Duodenal mucosa (tissue), 2 donors: ENCODE data around the gene SLC26A11.

Source experiments
- H3K27ac ChIP-seq: one replicate; pipeline ENCODE4 v1.7.0; 2013; ENCODE audit warnings: low read depth, low read length
- H3K27me3 ChIP-seq, 2 donors: one replicate each; pipeline ENCODE4 v1.7.0; 2013; ENCODE audit warnings: low read length in 2 of 2, control low read depth in 1 of 2; ENCODE audit not compliant: insufficient read depth in 2 of 2, control insufficient read depth in 1 of 2
- H3K36me3 ChIP-seq, 2 donors: one replicate each; pipeline ENCODE4 v1.7.0; 2013; ENCODE audit warnings: low read length in 2 of 2, control low read depth in 1 of 2; ENCODE audit not compliant: insufficient read depth in 2 of 2, control insufficient read depth in 1 of 2
- H3K4me1 ChIP-seq, 2 donors: one replicate each; pipeline ENCODE4 v1.7.0; 2013; ENCODE audit warnings: low read length in 2 of 2, control low read depth in 1 of 2; ENCODE audit not compliant: insufficient read depth in 2 of 2, control insufficient read depth in 1 of 2
- H3K4me3 ChIP-seq, 2 donors: one replicate each; pipeline ENCODE4 v1.7.0; 2013; ENCODE audit warnings: low read length in 2 of 2, low read depth in 1 of 2
- H3K9ac ChIP-seq, 2 donors: one replicate each; pipeline ENCODE4 v1.7.0; 2013; ENCODE audit warnings: low read length in 2 of 2, low read depth in 1 of 2
- H3K9me3 ChIP-seq, 2 donors: one replicate each; pipeline ENCODE4 v1.7.0; 2013; ENCODE audit warnings: low read length in 2 of 2, control low read depth in 1 of 2; ENCODE audit not compliant: control insufficient read depth in 1 of 2

SLC26A11 gene

DNA sequence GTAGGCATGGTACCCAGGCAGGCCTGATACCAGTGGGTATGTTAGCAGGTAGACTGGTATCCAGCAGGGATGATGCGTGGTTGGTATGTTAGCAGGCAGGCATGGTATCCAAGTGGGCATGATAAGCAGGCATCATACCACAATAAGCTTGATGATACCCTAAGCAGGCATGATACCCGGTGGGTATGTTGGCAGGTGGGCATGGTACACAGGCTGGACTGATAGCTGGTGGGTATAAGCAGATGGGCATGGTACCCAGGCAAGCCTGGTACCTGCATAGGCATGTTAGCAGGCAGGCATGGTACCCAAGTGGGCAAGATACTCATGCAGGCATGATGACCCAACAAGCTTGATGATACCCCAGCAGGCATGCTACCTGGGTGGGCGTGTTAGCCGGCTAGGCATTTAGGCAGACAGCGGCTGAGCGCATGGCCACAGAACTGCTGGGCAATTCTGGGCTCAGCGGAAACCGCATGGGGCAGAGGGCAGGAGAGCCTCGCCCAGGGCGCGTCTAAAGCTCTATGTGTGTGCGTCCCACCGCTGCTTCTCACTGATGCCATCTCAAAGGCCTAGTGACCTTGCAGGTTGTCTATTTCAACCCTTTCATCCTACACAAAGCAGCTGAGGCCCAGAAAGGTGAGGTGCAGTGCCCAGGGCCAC is 2.4 kb upstream of the SLC26A11 start:
- H3K27ac ChIP-seq, result no peak overlapping the region
- no peak overlapping the region for H3K4me3 ChIP-seq
- peaks cover 0 to 31% of the 10 kb centered on the region in 2 donors for H3K36me3 ChIP-seq
- H3K9me3 ChIP-seq, result no peaks in the 10 kb centered on the region
- H3K9ac ChIP-seq, result no peak overlapping the region
- no peaks in the 10 kb centered on the region for H3K27me3 ChIP-seq
- peaks cover 4 to 32% of the 10 kb centered on the region in 2 donors for H3K4me1 ChIP-seq

DNA sequence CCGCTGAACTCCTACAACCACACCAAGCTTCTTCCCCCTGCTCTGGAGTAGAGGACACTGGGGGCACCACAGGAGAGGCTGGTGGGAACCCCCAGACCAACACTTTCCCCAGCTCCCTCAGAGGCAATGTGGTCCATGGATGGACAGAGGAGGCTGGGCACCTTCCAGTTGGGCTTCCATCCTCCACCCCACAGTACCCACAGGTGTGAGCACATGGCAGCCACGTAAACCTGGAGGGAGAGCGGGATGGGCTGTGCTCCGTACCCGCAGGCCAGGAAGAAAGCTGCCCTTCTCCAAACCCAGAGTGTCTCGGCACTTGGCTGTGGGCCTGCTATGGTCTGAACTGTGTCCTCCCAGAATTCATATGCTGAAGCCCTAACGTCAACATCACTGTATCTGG is 1.8 kb upstream of the SLC26A11 start:
- Histone ChIP-seq H3K36me3 (peaks cover 0 to 29% of the 10 kb centered on the region in 2 donors), H3K27me3 (no peaks in the 10 kb centered on the region), H3K4me1 (peaks cover 4 to 32% of the 10 kb centered on the region in 2 donors), H3K4me3 (no peak overlapping the region), H3K9me3 (no peaks in the 10 kb centered on the region), H3K9ac (no peak overlapping the region), H3K27ac (no peak overlapping the region)

DNA sequence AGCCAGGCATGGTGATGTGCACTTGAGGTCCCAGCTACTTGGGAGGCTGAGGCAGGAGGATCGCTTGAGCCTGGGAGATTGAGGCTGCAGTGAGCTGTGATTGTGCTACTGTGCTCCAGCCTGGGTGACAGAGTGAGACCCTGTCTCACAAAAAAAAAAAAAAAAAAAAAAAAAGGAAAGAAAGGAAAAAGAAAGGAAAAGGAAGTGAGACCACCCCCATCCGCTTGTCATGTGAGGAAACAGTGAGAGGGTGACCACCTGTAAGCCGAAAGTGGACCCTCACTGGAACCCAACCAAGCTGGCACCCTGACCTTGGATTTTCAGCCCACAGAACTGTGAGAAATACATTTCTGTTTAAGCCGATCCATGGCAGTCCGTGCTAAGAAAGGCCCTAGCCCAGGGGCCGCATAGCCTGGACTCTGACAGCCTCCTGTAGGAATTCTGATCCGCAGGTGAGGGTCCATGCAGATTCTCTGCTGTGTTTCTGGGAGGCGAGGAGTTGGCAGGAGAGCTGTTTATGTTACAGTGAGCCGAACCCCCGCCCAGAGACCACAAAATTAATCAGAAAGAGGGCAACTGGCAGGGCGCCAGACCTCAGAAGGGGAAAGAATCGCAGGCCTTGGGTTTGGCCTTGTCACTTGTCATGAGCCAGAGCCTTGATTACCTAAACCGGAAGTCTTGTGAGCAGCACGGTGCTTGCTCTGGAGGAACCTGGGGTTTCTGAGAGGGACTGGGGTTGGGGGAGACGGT is 1.0 kb upstream of the SLC26A11 start:
- Histone ChIP-seq H3K36me3 (peaks cover 0 to 24% of the 10 kb centered on the region in 2 donors), H3K9ac (peak overlapping the region; percentile 95 to 96), H3K27me3 (no peaks in the 10 kb centered on the region), H3K27ac (no peak overlapping the region), H3K4me1 (peaks cover 4 to 32% of the 10 kb centered on the region in 2 donors), H3K9me3 (no peaks in the 10 kb centered on the region), H3K4me3 (peak overlapping the region; percentile 84 to 91)

DNA sequence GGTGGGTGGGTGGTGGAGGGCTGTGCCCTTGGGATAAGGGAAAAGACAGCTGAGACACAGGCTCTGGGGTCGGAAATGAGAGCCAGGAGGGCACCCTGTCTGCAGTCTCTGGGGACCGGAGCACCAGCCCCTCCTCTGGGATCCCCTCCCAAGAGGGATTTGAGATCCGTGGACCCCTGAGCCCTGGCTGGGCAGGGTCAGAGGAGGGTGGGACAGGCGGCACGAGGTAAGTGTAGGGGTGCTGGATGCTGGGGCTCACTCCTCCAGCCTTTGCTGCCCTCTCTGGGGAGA is 519 bp upstream of the SLC26A11 start:
- H3K4me1 ChIP-seq, result peaks cover 4 to 32% of the 10 kb centered on the region in 2 donors
- H3K36me3 ChIP-seq, result peaks cover 0 to 19% of the 10 kb centered on the region in 2 donors
- H3K9me3 ChIP-seq, result no peaks in the 10 kb centered on the region
- no peaks in the 10 kb centered on the region for H3K27me3 ChIP-seq
- peak overlapping the region; percentile 61 for H3K27ac ChIP-seq
- H3K9ac ChIP-seq, result peak overlapping the region; percentile 95 to 96
- peak overlapping the region; percentile 84 to 91 for H3K4me3 ChIP-seq

DNA sequence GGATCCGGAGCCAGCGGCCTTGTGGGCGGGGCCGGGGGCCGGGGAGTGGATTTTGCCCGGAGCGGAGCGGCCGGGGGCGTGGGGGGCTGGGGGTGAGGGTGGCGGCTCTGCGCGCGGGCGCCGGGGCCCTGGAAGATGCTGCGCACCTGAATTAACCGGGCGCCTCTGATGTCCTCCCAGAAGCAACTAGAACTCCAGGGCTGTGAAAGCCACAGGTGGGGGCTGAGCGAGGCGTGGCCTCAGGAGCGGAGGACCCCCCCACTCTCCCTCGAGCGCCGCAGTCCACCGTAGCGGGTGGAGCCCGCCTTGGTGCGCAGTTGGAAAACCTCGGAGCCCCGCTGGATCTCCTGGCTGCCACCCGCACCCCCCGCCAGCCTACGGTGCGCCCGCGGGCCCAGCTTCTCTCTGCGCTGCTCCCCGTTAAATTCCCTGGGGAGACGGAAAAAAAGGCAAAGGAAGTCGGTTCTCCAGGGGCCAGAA is 549 bp downstream of the SLC26A11 start:
- Histone ChIP-seq H3K27me3 (no peaks in the 10 kb centered on the region), H3K27ac (no peak overlapping the region), H3K9me3 (no peaks in the 10 kb centered on the region), H3K9ac (peak overlapping the region; percentile 12 to 48), H3K4me1 (peaks cover 4 to 32% of the 10 kb centered on the region in 2 donors), H3K4me3 (peak overlapping the region; percentile 84 to 91), H3K36me3 (peaks cover 0 to 12% of the 10 kb centered on the region in 2 donors)

DNA sequence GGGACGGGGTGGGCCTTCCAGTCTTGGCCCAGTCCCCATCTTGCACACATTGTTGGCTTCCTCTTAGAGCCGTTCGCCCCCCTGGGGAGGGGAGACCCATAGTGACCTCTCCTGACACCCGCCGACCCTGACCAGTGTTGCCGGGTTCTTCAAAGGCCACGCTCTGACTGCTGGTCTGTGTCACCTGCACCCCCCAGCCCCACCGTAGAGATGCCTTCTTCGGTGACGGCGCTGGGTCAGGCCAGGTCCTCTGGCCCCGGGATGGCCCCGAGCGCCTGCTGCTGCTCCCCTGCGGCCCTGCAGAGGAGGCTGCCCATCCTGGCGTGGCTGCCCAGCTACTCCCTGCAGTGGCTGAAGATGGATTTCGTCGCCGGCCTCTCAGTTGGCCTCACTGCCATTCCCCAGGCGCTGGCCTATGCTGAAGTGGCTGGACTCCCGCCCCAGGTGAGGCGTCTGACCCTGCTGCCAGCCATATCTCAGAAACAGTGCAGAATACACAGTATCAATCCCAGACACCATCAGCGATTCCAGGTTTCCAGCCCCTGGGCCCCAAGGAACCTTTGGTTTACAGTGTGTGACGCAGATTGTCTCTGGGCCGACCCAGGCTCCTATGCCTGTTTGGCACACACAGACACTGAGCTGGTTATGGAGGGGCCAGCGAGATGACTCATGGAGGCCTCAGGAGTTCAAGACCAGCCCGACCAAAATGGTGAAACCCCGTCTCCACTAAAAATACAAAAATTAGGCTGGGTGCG is 1.3 kb downstream of the SLC26A11 start:
- H3K4me3 ChIP-seq, result peak overlapping the region; percentile 84 to 91
- no peak overlapping the region for H3K27ac ChIP-seq
- H3K9ac ChIP-seq, result no peak overlapping the region
- peaks cover 0 to 9% of the 10 kb centered on the region in 2 donors for H3K36me3 ChIP-seq
- peaks cover 4 to 32% of the 10 kb centered on the region in 2 donors for H3K4me1 ChIP-seq
- no peaks in the 10 kb centered on the region for H3K9me3 ChIP-seq
- no peaks in the 10 kb centered on the region for H3K27me3 ChIP-seq

DNA sequence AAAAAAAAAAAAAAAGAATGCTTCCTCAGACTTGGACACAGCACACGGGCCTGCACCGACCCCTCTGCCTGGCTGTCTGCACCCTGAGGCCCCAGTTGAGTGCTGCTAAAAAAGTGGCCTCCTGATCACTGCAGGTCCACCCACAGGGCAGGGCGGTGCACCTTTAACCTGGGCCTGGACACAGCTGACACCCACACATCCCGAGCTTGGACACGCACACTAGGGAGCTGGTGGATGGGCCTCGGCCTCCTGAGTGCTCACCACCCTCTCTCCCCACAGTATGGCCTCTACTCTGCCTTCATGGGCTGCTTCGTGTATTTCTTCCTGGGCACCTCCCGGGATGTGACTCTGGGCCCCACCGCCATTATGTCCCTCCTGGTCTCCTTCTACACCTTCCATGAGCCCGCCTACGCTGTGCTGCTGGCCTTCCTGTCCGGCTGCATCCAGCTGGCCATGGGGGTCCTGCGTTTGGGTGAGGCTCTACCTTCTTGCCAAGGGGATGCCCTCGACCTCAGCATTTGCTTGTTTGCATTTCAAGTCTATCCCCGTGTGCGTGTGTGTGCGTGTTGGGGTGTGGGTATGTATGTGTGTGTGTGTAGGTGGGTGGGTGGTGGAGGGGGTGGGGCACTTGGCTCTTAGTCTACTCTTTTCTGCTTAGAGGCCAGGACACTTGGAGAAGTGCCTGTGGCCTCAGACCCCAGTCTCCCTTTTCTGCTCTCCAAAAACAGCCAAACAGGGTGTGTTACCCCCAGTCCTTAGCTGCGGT is 2.3 kb downstream of the SLC26A11 start:
- Histone ChIP-seq H3K9ac (no peak overlapping the region), H3K36me3 (no peaks in the 10 kb centered on the region), H3K4me1 (peaks cover 4 to 30% of the 10 kb centered on the region in 2 donors), H3K4me3 (no peak overlapping the region), H3K27ac (no peak overlapping the region), H3K9me3 (no peaks in the 10 kb centered on the region), H3K27me3 (no peaks in the 10 kb centered on the region)

DNA sequence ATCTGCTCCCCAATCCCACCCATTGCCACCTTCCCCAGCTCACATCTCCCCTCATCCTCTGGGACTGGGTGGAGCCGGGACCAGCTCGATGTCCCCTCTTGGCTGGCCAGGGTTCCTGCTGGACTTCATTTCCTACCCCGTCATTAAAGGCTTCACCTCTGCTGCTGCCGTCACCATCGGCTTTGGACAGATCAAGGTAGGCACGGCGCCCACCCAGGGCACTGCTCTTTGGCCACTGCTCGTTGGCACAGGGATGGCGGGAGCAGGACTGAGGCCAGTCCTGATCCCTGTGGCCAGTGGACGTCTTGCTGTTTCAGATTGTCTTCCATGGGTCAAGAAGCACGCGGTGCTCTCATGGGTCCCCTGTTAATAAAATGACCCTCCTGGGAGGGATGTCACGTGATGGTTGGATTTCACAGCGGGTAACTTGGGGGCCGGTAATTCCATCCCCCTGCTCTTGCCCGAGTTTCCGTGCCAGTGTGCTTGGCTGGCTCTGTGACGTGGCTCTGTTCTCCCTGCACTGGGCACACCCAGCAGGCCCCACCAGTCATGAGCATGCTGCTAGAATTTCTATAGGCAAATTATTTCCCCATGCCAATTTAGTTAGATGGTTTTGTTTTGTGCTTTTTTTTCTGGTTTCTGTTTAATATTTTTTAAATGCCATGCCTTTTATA is 3.1 kb downstream of the SLC26A11 start:
- Histone ChIP-seq H3K9me3 (no peaks in the 10 kb centered on the region), H3K9ac (no peak overlapping the region), H3K27me3 (no peaks in the 10 kb centered on the region), H3K27ac (no peak overlapping the region), H3K36me3 (no peaks in the 10 kb centered on the region), H3K4me1 (peaks cover 4 to 23% of the 10 kb centered on the region in 2 donors), H3K4me3 (no peak overlapping the region)

DNA sequence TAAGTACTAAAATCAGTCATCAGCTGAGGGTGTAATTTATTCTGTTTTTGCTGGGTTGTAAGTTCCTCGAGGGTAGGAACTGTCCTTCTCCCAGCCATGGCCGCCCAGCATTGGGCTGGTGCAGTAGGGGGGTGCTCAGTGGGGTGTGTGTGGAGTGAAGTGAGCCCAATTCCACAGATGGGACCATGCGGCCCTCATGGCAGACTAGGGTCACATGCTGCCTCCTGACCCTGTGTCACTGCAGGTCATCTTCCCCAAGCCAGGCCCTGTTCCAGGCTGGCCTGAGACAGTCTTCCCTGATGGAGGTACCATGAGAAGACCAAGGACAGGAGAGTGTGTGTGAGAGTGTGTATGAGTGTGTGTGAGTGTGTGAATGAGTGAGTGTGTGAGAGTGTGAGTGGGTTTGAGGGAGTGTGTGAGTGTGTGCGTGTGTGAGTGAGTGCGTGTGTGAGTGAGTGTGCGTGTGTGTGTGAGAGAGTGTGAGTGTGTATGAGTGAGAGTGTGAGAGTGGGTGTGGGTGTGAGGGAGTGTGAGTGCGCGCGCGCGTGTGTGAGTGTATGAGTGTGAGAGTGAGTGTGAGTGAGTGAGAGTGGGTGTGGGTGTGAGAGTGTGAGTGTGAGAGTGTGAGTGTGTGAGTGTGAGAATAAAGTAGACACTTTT is 3.7 kb downstream of the SLC26A11 start:
- H3K36me3 ChIP-seq, result no peaks in the 10 kb centered on the region

More for the DNA sequence above, 3.7 kb downstream of the SLC26A11 start:
- H3K4me3 ChIP-seq, result no peak overlapping the region
- H3K27ac ChIP-seq, result no peak overlapping the region
- H3K9me3 ChIP-seq, result no peaks in the 10 kb centered on the region
- H3K9ac ChIP-seq, result no peak overlapping the region
- peaks cover 4 to 16% of the 10 kb centered on the region in 2 donors for H3K4me1 ChIP-seq
- no peaks in the 10 kb centered on the region for H3K27me3 ChIP-seq
